HepG2 (cell line): ENCODE measurements around the gene SELENOM. TPM values are rescaled to one million over a fixed set of nuclear protein-coding genes. Genes with fewer than 3 reads are reported as not detected.

Source experiments
- ATAC-seq: fragments of 200-7000 bp; cut with Tn5 transposase; 3 replicates; pipeline ENCODE4 v1.9.1; 2020; ENCODE audit warnings: mild to moderate bottlenecking, moderate library complexity
- BruUV-seq: library from RNA; stranded (reverse); fragments of 400-500 nt; replicated peaks from 2 replicates; lab custom pipeline; 2021; lab: Mats Ljungman, UMichigan
- CTCF ChIA-PET: fragments of 300-600 bp; formaldehyde crosslinking; extraction: SDS; loops from one replicate; lab custom pipeline; 2021; ENCODE audit warnings: low total read pairs, inconsistent platforms, low intra/inter-chr PET ratio; lab: Yijun Ruan, JAX
- POLR2A ChIA-PET: fragments of 350-600 bp; sonication (Branson Sonifier 250); formaldehyde crosslinking; loops from one replicate; lab custom pipeline; 2020; ENCODE audit warnings: antibody characterized with exemption, inconsistent platforms; lab: Yijun Ruan, JAX
- DNase-seq: peaks from one replicate; pipeline ENCODE4 v3.0.0-alpha.2; 2015; ENCODE audit warnings: low spot score
- FAIRE-seq: peaks from 3 replicates; lab custom pipeline; 2011; peaks lifted over from hg19 to GRCh38; lab: Jason Lieb, UNC
- H2AFZ ChIP-seq: one replicate; pipeline ENCODE4 v1.6.1; 2011; ENCODE audit warnings: low read length, inconsistent platforms
- H3K27ac ChIP-seq: fragments of 300-600 bp; 3 replicates; pipeline ENCODE4 v1.8.0; 2011; ENCODE audit warnings: mixed run types, mild to moderate bottlenecking, mixed read lengths, low read length, inconsistent platforms; ENCODE audit not compliant: insufficient read depth; ENCODE audit errors: extremely low read length
- H3K27me3 ChIP-seq, 2 experiments: fragments of 200-600 bp in 1 of 2; 2 replicates in 1 of 2; 3 replicates in 1 of 2; pipeline versions ENCODE4 v1.6.0 to v1.8.0; 2011; ENCODE audit warnings: low read length in 2 of 2, mild to moderate bottlenecking in 2 of 2, moderate library complexity in 2 of 2, inconsistent platforms in 1 of 2; ENCODE audit not compliant: insufficient read depth in 2 of 2, control insufficient read depth in 1 of 2
- H3K36me3 ChIP-seq, 2 experiments: fragments of 200-600 bp in 1 of 2; replicated peaks in 1 of 2; 2 replicates in 1 of 2; 3 replicates in 1 of 2; pipeline versions ENCODE4 v1.5.1 to v1.8.0; 2011; ENCODE audit warnings: low read length in 2 of 2, inconsistent platforms in 1 of 2; ENCODE audit not compliant: insufficient read depth in 2 of 2, control insufficient read depth in 1 of 2
- H3K4me1 ChIP-seq: 2 replicates; pipeline ENCODE4 v1.5.1; 2012; ENCODE audit warnings: low read length, inconsistent platforms; ENCODE audit not compliant: insufficient read depth
- H3K4me2 ChIP-seq: 2 replicates; pipeline ENCODE4 v1.6.0; 2011; ENCODE audit warnings: low read depth, low read length, inconsistent platforms
- H3K4me3 ChIP-seq, 3 experiments: fragments of 200-600 bp in 1 of 3; sonication (generic), shearing (Covaris generic) in 1 of 3; replicated peaks in 1 of 3; 2 replicates each; pipeline ENCODE4 v1.5.1; 2011 to 2016; ENCODE audit warnings: low read length in 3 of 3, inconsistent platforms in 2 of 3, low read depth in 2 of 3, mild to moderate bottlenecking in 2 of 3, control low read depth in 1 of 3, mixed read lengths in 1 of 3; ENCODE audit not compliant: insufficient read depth in 1 of 3
- H3K79me2 ChIP-seq: one replicate; pipeline ENCODE4 v1.6.1; 2011; ENCODE audit warnings: low read length, inconsistent platforms; ENCODE audit not compliant: insufficient read depth
- H3K9ac ChIP-seq: 2 replicates; pipeline ENCODE4 v1.6.0; 2011; ENCODE audit warnings: mild to moderate bottlenecking, low read depth, low read length, inconsistent platforms; ENCODE audit not compliant: insufficient read depth
- H3K9me3 ChIP-seq: 2 replicates; pipeline ENCODE4 v1.5.1; 2012; ENCODE audit warnings: mild to moderate bottlenecking, low read length
- H4K20me1 ChIP-seq: 2 replicates; pipeline ENCODE4 v1.6.0; 2011; ENCODE audit warnings: inconsistent platforms, mild to moderate bottlenecking, low read length, moderate library complexity; ENCODE audit not compliant: insufficient read depth
- AGO1 ChIP-seq: fragments of 200-400 bp; formaldehyde crosslinking; IDR thresholded peaks from 2 replicates; pipeline ENCODE4 v1.6.1; 2017; ENCODE audit warnings: mild to moderate bottlenecking, low read depth, low read length, moderate library complexity; ENCODE audit not compliant: poor library complexity, severe bottlenecking
- AGO2 ChIP-seq: fragments of 200-400 bp; formaldehyde crosslinking; optimal IDR thresholded peaks from 2 replicates; pipeline ENCODE3; 2017; ENCODE audit warnings: mild to moderate bottlenecking, low read depth, low read length, moderate library complexity
- CEBPB ChIP-seq: IDR thresholded peaks from 2 replicates; pipeline ENCODE4 v1.6.1; 2011; ENCODE audit warnings: low read depth, low read length, improper control_type of control experiment, borderline replicate concordance
- DPF2 ChIP-seq: sonication (generic); formaldehyde crosslinking; IDR thresholded peaks from 2 replicates; pipeline ENCODE4 v1.4.0; 2020; ENCODE audit warnings: mild to moderate bottlenecking, low read depth, missing genetic modification reagents, borderline replicate concordance
- HNF4A ChIP-seq: sonication (generic); formaldehyde crosslinking; IDR thresholded peaks from 2 replicates; pipeline ENCODE4 v1.4.0; 2020; ENCODE audit warnings: missing genetic modification reagents
- KLF13 ChIP-seq: sonication (generic); formaldehyde crosslinking; IDR thresholded peaks from 2 replicates; pipeline ENCODE4 v1.4.0; 2020; ENCODE audit warnings: mild to moderate bottlenecking, missing genetic modification reagents
- KLF16 ChIP-seq, 2 experiments: sonication (generic) in 1 of 2; formaldehyde crosslinking in 1 of 2; IDR thresholded peaks; 2 replicates each; pipeline versions ENCODE4 v1.6.1 to v1.8.0; 2016 to 2023; ENCODE audit warnings: missing genetic modification reagents in 2 of 2, missing compliant biosample characterization in 1 of 2
- KMT2A ChIP-seq: sonication (generic); formaldehyde crosslinking; IDR thresholded peaks from 2 replicates; pipeline ENCODE4 v1.4.0; 2020; ENCODE audit warnings: missing genetic modification reagents
- ZBTB8A ChIP-seq: sonication (generic); formaldehyde crosslinking; IDR thresholded peaks from 2 replicates; pipeline ENCODE4 v1.4.0; 2020; ENCODE audit warnings: mild to moderate bottlenecking, low read depth, missing genetic modification reagents, borderline replicate concordance
- ZNF253 ChIP-seq: sonication (generic); formaldehyde crosslinking; IDR thresholded peaks from 2 replicates; pipeline ENCODE4 v1.8.0; 2022; ENCODE audit warnings: mild to moderate bottlenecking, missing genetic modification reagents, borderline replicate concordance
- ZNF260 ChIP-seq: sonication (generic); formaldehyde crosslinking; IDR thresholded peaks from 2 replicates; pipeline ENCODE4 v1.4.0; 2020; ENCODE audit warnings: missing genetic modification reagents, low read depth, mild to moderate bottlenecking, borderline replicate concordance
- ZNF383 ChIP-seq: sonication (generic); formaldehyde crosslinking; IDR thresholded peaks from 2 replicates; pipeline ENCODE4 v1.4.0; 2020; ENCODE audit warnings: missing genetic modification reagents, mild to moderate bottlenecking, borderline replicate concordance
- ZNF691 ChIP-seq: sonication (generic); formaldehyde crosslinking; IDR thresholded peaks from 2 replicates; pipeline ENCODE4 v1.4.0; 2020; ENCODE audit warnings: missing genetic modification reagents, low read depth, mild to moderate bottlenecking, borderline replicate concordance
- ZSCAN31 ChIP-seq: sonication (generic); formaldehyde crosslinking; IDR thresholded peaks from 2 replicates; pipeline ENCODE4 v1.5.0; 2020; ENCODE audit warnings: low read depth, mild to moderate bottlenecking, missing genetic modification reagents
- WGBS: methylation state at CpG from one replicate; pipeline ENCODE4 v1.1.6; 2017; ENCODE audit warnings: low lambda C conversion rate; 5-methylcytosine and 5-hydroxymethylcytosine counted together
- in situ Hi-C: cut with HindIII; loops from 2 replicates; pipeline ENCODE4 v1.10.0; 2017; ENCODE audit warnings: low pct_unique_long_range_greater_than_20kb; ENCODE audit not compliant: extremely low pct_ligation_motif_present
- intact Hi-C: fragments of 100-400 bp; cut with micrococcal nuclease; formaldehyde crosslinking; loops from one replicate; pipeline ENCODE4 v1.10.0; 2022; ENCODE audit not compliant: unreplicated experiment
- polyA plus RNA-seq, 8 experiments: library from polyadenylated mRNA; depleted of rRNA in 3 of 8; stranded (reverse) in 7 of 8; unstranded in 1 of 8; fragments of >200 nt; fragmentation: Illumina TruSeq in 4 of 8; extraction: Trizol in 4 of 8; gene quantifications; 2 replicates each; pipeline versions ENCODE4 v1.2.1 to v1.2.3, GENCODE V29; 2011 to 2016; ENCODE audit warnings: low read depth in 4 of 8, missing spikeins in 1 of 8, mixed read lengths in 1 of 8; ENCODE audit not compliant: insufficient read depth in 1 of 8
- total RNA-seq, 5 experiments: library from RNA; depleted of rRNA; stranded (reverse); fragments of >200 nt; fragmentation: Illumina TruSeq; extraction: Trizol; gene quantifications; 2 replicates each; pipeline ENCODE4 v1.2.3, GENCODE V29; 2016; ENCODE audit warnings: low read depth in 1 of 5

The SELENOM gene
- total and polyA plus RNA-seq, 2 of the 13 experiments (the other 11 are each of a cell fraction or from before 2014, with no cell fraction given): 4.1 to 4.3 TPM

GRCh38 chr22:31104869-31105268 lies 2.5 kb downstream of the SELENOM start (continued):
- no peak for TF ChIP-seq DPF2
- TF ChIP-seq AGO2: peak; percentile 78

GRCh38 chr22:31103899-31104694 lies 3.3 kb downstream of the SELENOM start:
- H2AFZ ChIP-seq: no peak overlapping the region
- H3K79me2 ChIP-seq: no peaks in the 10 kb centered on the region
- CTCF ChIA-PET: no interaction called here
- in situ Hi-C loops: loop anchor here (5.0 kb wide), 1 partner anchor 38 kb away; the partner anchor contains the start of gene PLA2G3
- WGBS: 90% methylated on average over 23 of the region's 33 CpGs
- H3K27me3 ChIP-seq: no peaks in the 10 kb centered on the region
- H3K36me3 ChIP-seq: peaks cover 1 to 14% of the 10 kb centered on the region in 2 experiments; a peak in 3 of 5 replicates
- POLR2A ChIA-PET: no interaction called here
- no peak for DNase-seq
- no peak overlapping the region for H3K4me3 ChIP-seq
- H4K20me1 ChIP-seq: no peaks in the 10 kb centered on the region
- intact Hi-C loops: loop anchor here (1.0 kb wide), 1 partner anchor 32 kb away; no protein-coding TSS in a partner anchor
- no peak overlapping the region for H3K27ac ChIP-seq
- TF ChIP-seq ZNF691 (CRISPR knock-in tag) (no peak), KLF13 (CRISPR knock-in tag) (no peak), CEBPB (0 out of 2 replicates have a peak, but pooled peaks have one; percentile 9), HNF4A (CRISPR knock-in tag) (no peak), AGO1 (peak; percentile 44), ZNF253 (no peak), KLF16 (CRISPR knock-in tag; IDR thresholded peaks at IDR 0.05) (no peak), ZSCAN31 (CRISPR knock-in tag) (no peak), ZBTB8A (no peak), ZNF260 (CRISPR knock-in tag) (no peak), KMT2A (CRISPR knock-in tag) (no peak), ZNF383 (CRISPR knock-in tag) (no peak)
- TF ChIP-seq, all 625 proteins: peak for 2
- no TSS peak for BruUV-seq
- Histone ChIP-seq H3K9me3 (no peaks in the 10 kb centered on the region), H3K4me2 (no peak overlapping the region), H3K9ac (no peak overlapping the region), H3K4me1 (peaks cover 39% of the 10 kb centered on the region)
- no peak for ATAC-seq
- no peak for FAIRE-seq
